ENCODE measurements around the gene PRR13.

GRCh38 chr12:53482626-53483168 is 41.2 kb downstream of the PRR13 start:
- TF ChIP-seq CTCF (IDR thresholded peaks at IDR 0.05; ENCODE audit: insufficient read depth, low read depth, low read length): no peak
- TF ChIP-seq EZH2 (IDR thresholded peaks at IDR 0.05; ENCODE audit: insufficient read depth, low read length): no peak

Data from astrocyte (in vitro differentiated cells and primary cell).